ENCODE measurements around the gene SEPTIN14.
"Not testable (repeated sequence)": the region's sequence is repeated elsewhere in the genome, so short reads cannot be mapped to it uniquely, and the experiment has no call there.

- TF ChIP-seq PAX5 (IDR thresholded peaks at IDR 0.05; ENCODE audit: insufficient read depth, low read length, severe bottlenecking); POLR2A (IDR thresholded peaks at IDR 0.05; ENCODE audit: low read depth, low read length); POLR2AphosphoS5 (IDR thresholded peaks at IDR 0.05; ENCODE audit: low read depth, low read length): not testable (repeated sequence)
Observed at GRCh38 chr7:55868989-55869388, 6.4 kb upstream of the SEPTIN14 start.
